Epidermal melanocyte (primary cell): ENCODE data around the gene HDAC3.
A peak's percentile ranks its signal among the peaks of the same experiment; 100 is the strongest.

Experiments used
- DNase-seq: peaks from one replicate; pipeline ENCODE4 v3.0.0; 2011; ENCODE audit warnings: low spot score; ENCODE audit not compliant: insufficient read length

HDAC3 gene

GRCh38 chr5:141603923-141604717 lies 32.5 kb downstream of the HDAC3 start:
- peak; percentile 51 for DNase-seq

GRCh38 chr5:141602606-141603005 lies 34.0 kb downstream of the HDAC3 start:
- DNase-seq, result no peak

GRCh38 chr5:141598391-141599345 lies 38.0 kb downstream of the HDAC3 start:
- no peak for DNase-seq

- DNase-seq, result no peak
These were observed 38.8 kb downstream of the HDAC3 start for GRCh38 chr5:141597814-141598213.

- no peak for DNase-seq
These were observed 39.3 kb downstream of the HDAC3 start for GRCh38 chr5:141597394-141597793.

- no peak for DNase-seq
These were observed 39.8 kb downstream of the HDAC3 start for GRCh38 chr5:141596867-141597266.

GRCh38 chr5:141590127-141590526 lies 46.5 kb downstream of the HDAC3 start:
- no peak for DNase-seq

GRCh38 chr5:141586246-141586645 lies 50.4 kb downstream of the HDAC3 start:
- no peak for DNase-seq

- no peak for DNase-seq
These were observed 51.1 kb downstream of the HDAC3 start for GRCh38 chr5:141585594-141585993.

- DNase-seq, result no peak
These were observed 62.5 kb downstream of the HDAC3 start for GRCh38 chr5:141574122-141574510.

- DNase-seq, result no peak
These were observed 63.0 kb downstream of the HDAC3 start for GRCh38 chr5:141573489-141574121.
